ENCODE data around the gene AGAP9.
"Not testable (repeated sequence)": the region's sequence is repeated elsewhere in the genome, so short reads cannot be mapped to it uniquely, and the experiment has no call there.

AGAP9 gene

GRCh38 chr10:47485943-47486342 lies 37.5 kb downstream of the AGAP9 start:
- not testable (repeated sequence) for DNase-seq (ENCODE audit: low read depth in 2 of 2, low spot score in 1 of 2)

- not testable (repeated sequence) for DNase-seq (ENCODE audit: low read depth in 2 of 2, low spot score in 1 of 2)
These were observed 38.7 kb downstream of the AGAP9 start for GRCh38 chr10:47484786-47485185.

- not testable (repeated sequence) for DNase-seq (ENCODE audit: low read depth in 2 of 2, low spot score in 1 of 2)
These were observed 39.5 kb downstream of the AGAP9 start, which contains the start of gene ANXA8 for GRCh38 chr10:47483923-47484322. ANXA8 (minus strand) TSS chr10:47484115; CDS start chr10:47483933, 182 bp downstream.

- not testable (repeated sequence) for DNase-seq (ENCODE audit: low read depth in 2 of 2, low spot score in 1 of 2)
These were observed 41.1 kb downstream of the AGAP9 start for GRCh38 chr10:47482367-47482766.

- not testable (repeated sequence) for DNase-seq (ENCODE audit: low read depth in 2 of 2, low spot score in 1 of 2)
These were observed 41.7 kb downstream of the AGAP9 start for GRCh38 chr10:47481768-47482181.

GRCh38 chr10:47481182-47481766 lies 42.2 kb downstream of the AGAP9 start:
- DNase-seq (ENCODE audit: low read depth in 2 of 2, low spot score in 1 of 2), result not testable (repeated sequence)

GRCh38 chr10:47480133-47480532 lies 43.3 kb downstream of the AGAP9 start:
- DNase-seq (ENCODE audit: low read depth in 2 of 2, low spot score in 1 of 2), result not testable (repeated sequence)

GRCh38 chr10:47478114-47478513 lies 45.3 kb downstream of the AGAP9 start:
- not testable (repeated sequence) for DNase-seq (ENCODE audit: low read depth in 2 of 2, low spot score in 1 of 2)

- DNase-seq (ENCODE audit: low read depth in 2 of 2, low spot score in 1 of 2), result not testable (repeated sequence)
These were observed 46.4 kb downstream of the AGAP9 start for GRCh38 chr10:47477078-47477477.

GRCh38 chr10:47475101-47475500 lies 48.3 kb downstream of the AGAP9 start:
- DNase-seq (ENCODE audit: low read depth in 2 of 2, low spot score in 1 of 2), result not testable (repeated sequence)

- not testable (repeated sequence) for DNase-seq (ENCODE audit: low read depth in 2 of 2, low spot score in 1 of 2)
These were observed 49.9 kb downstream of the AGAP9 start for GRCh38 chr10:47473516-47473915.

GRCh38 chr10:47472647-47473046 lies 50.8 kb downstream of the AGAP9 start:
- not testable (repeated sequence) for DNase-seq (ENCODE audit: low read depth in 2 of 2, low spot score in 1 of 2)

- DNase-seq (ENCODE audit: low read depth in 2 of 2, low spot score in 1 of 2), result not testable (repeated sequence)
These were observed 51.4 kb downstream of the AGAP9 start for GRCh38 chr10:47472072-47472471.

GRCh38 chr10:47468731-47469528 lies 54.5 kb downstream of the AGAP9 start:
- not testable (repeated sequence) for DNase-seq (ENCODE audit: low read depth in 2 of 2, low spot score in 1 of 2)

- DNase-seq (ENCODE audit: low read depth in 2 of 2, low spot score in 1 of 2), result not testable (repeated sequence)
These were observed 55.5 kb downstream of the AGAP9 start for GRCh38 chr10:47467957-47468356.

GRCh38 chr10:47467458-47467857 lies 56.0 kb downstream of the AGAP9 start:
- DNase-seq (ENCODE audit: low read depth in 2 of 2, low spot score in 1 of 2), result not testable (repeated sequence)

- DNase-seq (ENCODE audit: low read depth in 2 of 2, low spot score in 1 of 2), result not testable (repeated sequence)
These were observed 58.1 kb downstream of the AGAP9 start for GRCh38 chr10:47465216-47465917.

- DNase-seq (ENCODE audit: low read depth in 2 of 2, low spot score in 1 of 2), result not testable (repeated sequence)
These were observed 60.7 kb downstream of the AGAP9 start for GRCh38 chr10:47462577-47463358.

GRCh38 chr10:47461261-47461687 lies 62.2 kb downstream of the AGAP9 start:
- DNase-seq (ENCODE audit: low read depth in 2 of 2, low spot score in 1 of 2), result not testable (repeated sequence)

GRCh38 chr10:47458466-47459154 lies 64.8 kb downstream of the AGAP9 start:
- no peak for DNase-seq (ENCODE audit: low read depth in 2 of 2, low spot score in 1 of 2)

All from stimulated activated CD8-positive, alpha-beta memory T cell treated with anti-CD3 and anti-CD28 coated beads, Interleukin-4, amount 100 ng/mL, for 1 hour (primary cell).